GM12873 (cell line): ENCODE results near the gene PRKCA.

ENCODE experiments used
- CTCF ChIP-seq: IDR thresholded peaks from 2 replicates; pipeline ENCODE4 v1.5.1; 2012; ENCODE audit warnings: low read depth, mild to moderate bottlenecking, moderate library complexity, low read length, control low read depth; ENCODE audit not compliant: insufficient read depth; ENCODE audit errors: missing control alignments

Gene PRKCA

GRCh38 chr17:66487121-66487520 is 184.7 kb downstream of the PRKCA start:
- no peak for TF ChIP-seq CTCF

- no peak for TF ChIP-seq CTCF
These were observed 185.6 kb downstream of the PRKCA start for GRCh38 chr17:66487981-66488468.

GRCh38 chr17:66488864-66489263 is 186.5 kb downstream of the PRKCA start:
- no peak for TF ChIP-seq CTCF

DNA sequence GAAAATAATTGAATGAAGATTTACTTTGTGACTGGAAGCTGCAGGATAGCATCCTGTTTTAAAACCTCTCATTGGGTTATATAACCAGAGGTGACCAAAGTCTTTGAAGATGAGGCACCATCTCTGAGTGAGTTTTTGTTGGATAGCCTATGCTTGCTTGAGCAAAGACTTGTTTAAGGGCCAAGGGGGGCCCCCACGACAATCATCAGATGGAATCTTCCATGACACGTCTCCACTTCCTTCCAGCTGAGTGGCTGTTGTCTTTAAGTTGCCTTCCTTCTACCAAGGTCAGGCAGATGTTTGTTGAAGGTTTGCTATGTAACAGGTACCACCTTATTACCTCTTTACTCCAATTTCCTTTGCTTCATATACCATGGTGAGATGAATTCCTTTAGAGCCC is 188.8 kb downstream of the PRKCA start:
- TF ChIP-seq CTCF: no peak

GRCh38 chr17:66491665-66492064 is 189.3 kb downstream of the PRKCA start:
- TF ChIP-seq CTCF: no peak

- no peak for TF ChIP-seq CTCF
These were observed 189.7 kb downstream of the PRKCA start for GRCh38 chr17:66492080-66492479.

DNA sequence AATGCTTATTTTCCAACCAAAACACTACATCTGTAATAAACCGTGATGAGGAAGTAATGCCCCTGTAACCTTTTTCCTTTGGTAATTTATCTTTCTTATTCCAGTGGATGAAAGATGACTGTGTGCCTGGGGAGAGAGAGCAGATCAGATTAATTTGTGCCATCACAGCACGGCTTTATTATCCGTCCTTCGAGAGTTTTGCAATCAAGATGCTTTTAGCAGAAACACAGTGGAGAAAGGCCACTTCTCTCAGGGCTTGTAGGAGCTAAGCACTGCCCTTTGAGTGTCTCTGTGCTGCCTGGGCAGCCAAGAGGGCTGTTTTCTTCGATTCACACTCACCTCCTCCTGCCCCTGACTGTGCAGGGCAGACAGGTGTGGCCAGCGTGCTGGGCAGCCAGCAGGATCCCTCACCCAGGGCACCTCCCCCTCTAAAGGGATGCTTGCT is 190.2 kb downstream of the PRKCA start:
- TF ChIP-seq CTCF: no peak
